Measurements from ENCODE around the gene DMKN. TPM values are rescaled to one million over a fixed set of nuclear protein-coding genes. Genes with fewer than 3 reads are reported as not detected.
A peak's percentile ranks its signal among the peaks of the same experiment; 100 is the strongest.

Gene DMKN
- polyA plus RNA-seq, 1 experiment: 1.3 TPM

- POLR2A ChIA-PET: interaction anchor here (0.7 kb wide), 1 partner anchor 227 kb away, joined by 4 read pairs; no protein-coding TSS in a partner anchor
- H3K4me3 ChIP-seq (ENCODE audit: low read depth, low read length): no peak overlapping the region
- H3K27me3 ChIP-seq (ENCODE audit: control insufficient read depth, insufficient read depth, low read length): no peaks in the 10 kb centered on the region
- TF ChIP-seq CTCF (IDR thresholded peaks at IDR 0.05; ENCODE audit: low read depth, low read length): no peak
- H3K27ac ChIP-seq (ENCODE audit: low read depth, low read length): no peak overlapping the region
- no peak for DNase-seq (ENCODE audit: low read depth, low spot score)
- CTCF ChIA-PET: no interaction called here
- peaks cover 3% of the 10 kb centered on the region; the same call in 1 of the 2 replicates for H3K9me3 ChIP-seq (ENCODE audit: control insufficient read depth, insufficient read depth, low read length)
These were observed 27.0 kb upstream of the DMKN start for GRCh38 chr19:35540356-35540927.

GRCh38 chr19:35539850-35540249 lies 26.4 kb upstream of the DMKN start:
- no peak overlapping the region for H3K27ac ChIP-seq (ENCODE audit: low read depth, low read length)
- H3K4me3 ChIP-seq (ENCODE audit: low read depth, low read length): no peak overlapping the region
- no peaks in the 10 kb centered on the region for H3K27me3 ChIP-seq (ENCODE audit: control insufficient read depth, insufficient read depth, low read length)
- ChIA-PET CTCF (no interaction called here), POLR2A (interaction anchor here (0.7 kb wide), 1 partner anchor 228 kb away, joined by 4 read pairs; no protein-coding TSS in a partner anchor)
- TF ChIP-seq CTCF (IDR thresholded peaks at IDR 0.05; ENCODE audit: low read depth, low read length): no peak
- no peak for DNase-seq (ENCODE audit: low read depth, low spot score)
- no peaks in the 10 kb centered on the region; the same call in 1 of the 2 replicates for H3K9me3 ChIP-seq (ENCODE audit: control insufficient read depth, insufficient read depth, low read length)

- POLR2A ChIA-PET: no interaction called here
These were observed 25.9 kb upstream of the DMKN start for GRCh38 chr19:35539314-35539713.

GRCh38 chr19:35534803-35535480 lies 21.5 kb upstream of the DMKN start:
- H3K4me3 ChIP-seq (ENCODE audit: low read depth, low read length): no peak overlapping the region
- TF ChIP-seq CTCF (IDR thresholded peaks at IDR 0.05; ENCODE audit: low read depth, low read length): no peak
- CTCF ChIA-PET: interaction anchor here (1.0 to 1.5 kb wide), 2 partner anchors 13 to 182 kb away, joined by 3 read pairs; no protein-coding TSS in a partner anchor
- H3K27ac ChIP-seq (ENCODE audit: low read depth, low read length): no peak overlapping the region
- H3K9me3 ChIP-seq (ENCODE audit: control insufficient read depth, insufficient read depth, low read length): peaks cover 6% of the 10 kb centered on the region; the same call in 1 of the 2 replicates
- H3K27me3 ChIP-seq (ENCODE audit: control insufficient read depth, insufficient read depth, low read length): peaks cover 7% of the 10 kb centered on the region
- POLR2A ChIA-PET: no interaction called here
- DNase-seq (ENCODE audit: low read depth, low spot score): no peak

More at GRCh38 chr19:35539314-35539713, 25.9 kb upstream of the DMKN start:
- Histone ChIP-seq H3K27me3 (ENCODE audit: control insufficient read depth, insufficient read depth, low read length) (no peaks in the 10 kb centered on the region), H3K4me3 (ENCODE audit: low read depth, low read length) (no peak overlapping the region), H3K27ac (ENCODE audit: low read depth, low read length) (no peak overlapping the region), H3K9me3 (ENCODE audit: control insufficient read depth, insufficient read depth, low read length) (no peaks in the 10 kb centered on the region; the same call in 1 of the 2 replicates)
- CTCF ChIA-PET: no interaction called here
- no peak for TF ChIP-seq CTCF (IDR thresholded peaks at IDR 0.05; ENCODE audit: low read depth, low read length)
- DNase-seq (ENCODE audit: low read depth, low spot score): no peak

- POLR2A ChIA-PET: no interaction called here
- Histone ChIP-seq H3K27me3 (ENCODE audit: control insufficient read depth, insufficient read depth, low read length) (peaks cover 7% of the 10 kb centered on the region), H3K4me3 (ENCODE audit: low read depth, low read length) (peak overlapping the region; percentile 29)
These were observed 20.5 kb upstream of the DMKN start for GRCh38 chr19:35533822-35534392.

More at GRCh38 chr19:35533822-35534392, 20.5 kb upstream of the DMKN start:
- DNase-seq (ENCODE audit: low read depth, low spot score): no peak
- no peak for TF ChIP-seq CTCF (IDR thresholded peaks at IDR 0.05; ENCODE audit: low read depth, low read length)
- peaks cover 6% of the 10 kb centered on the region; the same call in 1 of the 2 replicates for H3K9me3 ChIP-seq (ENCODE audit: control insufficient read depth, insufficient read depth, low read length)
- CTCF ChIA-PET: interaction anchor here (1.0 kb wide), 1 partner anchor 180 kb away, joined by 3 read pairs; no protein-coding TSS in a partner anchor
- H3K27ac ChIP-seq (ENCODE audit: low read depth, low read length): no peak overlapping the region
